ENCODE measurements around the gene B4GAT1.
A peak's percentile ranks its signal among the peaks of the same experiment; 100 is the strongest.

B4GAT1 gene

DNA sequence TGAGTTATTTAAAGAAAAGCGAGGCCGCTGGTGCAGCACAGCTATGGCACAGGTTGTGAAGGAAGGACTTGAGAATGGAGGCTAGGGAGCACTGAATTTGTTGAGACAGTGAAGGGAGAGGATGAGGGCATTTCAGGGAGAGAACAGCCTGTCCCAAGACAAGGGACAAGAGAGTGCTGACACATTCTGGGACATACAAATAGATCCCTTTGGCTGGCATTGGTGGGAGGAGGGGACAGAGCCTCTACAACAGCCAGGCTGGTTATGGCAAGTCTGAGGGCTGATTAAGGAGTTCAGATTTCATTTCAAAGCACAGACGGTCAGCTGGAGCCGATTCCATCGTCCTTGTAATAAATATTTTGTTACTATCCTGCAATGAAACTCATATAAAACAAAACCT is 25.8 kb upstream of the B4GAT1 start:
- peaks cover 13% of the 10 kb centered on the region for H3K79me1 ChIP-seq (ENCODE audit: low read depth, low read length)
- DNase-seq (ENCODE audit: low spot score): no peak

DNA sequence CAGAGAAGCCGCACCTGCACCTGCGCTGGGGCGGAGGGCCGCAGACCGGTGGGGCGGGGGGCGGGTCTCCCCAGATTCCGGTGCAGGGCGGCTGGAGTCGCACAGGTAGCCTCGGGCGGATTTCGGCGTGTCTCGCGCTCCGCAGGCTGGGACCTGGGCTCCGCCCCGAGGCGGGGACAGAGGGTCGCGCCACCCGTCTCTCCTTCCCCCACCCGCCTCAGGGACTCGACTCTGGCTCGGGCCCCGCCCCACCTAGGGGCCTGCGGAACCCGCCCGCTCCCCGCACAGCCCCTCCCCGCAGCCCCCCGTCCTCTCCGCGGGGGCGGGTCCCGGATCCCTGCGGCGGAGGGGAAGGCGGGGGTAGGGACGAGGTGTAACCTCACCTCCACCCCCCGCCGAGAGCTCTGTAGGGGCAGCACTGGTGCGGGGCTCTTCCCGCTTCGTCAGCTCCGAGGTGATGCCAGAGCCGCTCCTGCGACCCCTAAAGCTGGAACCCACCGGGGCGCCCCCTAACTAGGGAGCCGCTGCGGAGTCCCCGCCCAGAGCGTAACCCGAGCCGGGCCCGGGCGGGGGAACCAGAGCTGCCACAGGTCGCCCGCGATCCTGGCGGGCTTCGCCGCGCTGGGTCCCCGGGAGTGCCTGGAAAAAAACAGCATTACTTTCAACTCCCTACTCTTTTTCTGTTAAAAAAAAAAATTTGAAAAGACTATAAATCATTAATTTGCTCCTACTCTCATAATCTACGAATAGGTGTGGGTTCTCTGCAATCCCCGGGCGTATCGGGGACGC is 24.4 kb upstream of the B4GAT1 start, which contains the start of gene SLC29A2:
Gene SLC29A2, minus strand, starts transcription at position 134 of the 789 bp plus-strand sequence. CDS start 169 bp downstream, outside the sequence.
- H4K91ac ChIP-seq (ENCODE audit: low read depth, low read length, poor library complexity): no peak within 1 kb of the TSS
- peak within 1 kb of the TSS; percentile 72 for H3K4me2 ChIP-seq (ENCODE audit: insufficient read depth, low read length, poor library complexity, severe bottlenecking)
- peak within 1 kb of the TSS; percentile 66 for H3K23ac ChIP-seq (ENCODE audit: low read depth, low read length, poor library complexity)
- DNase-seq (ENCODE audit: low spot score): peak; percentile 90
- peak within 1 kb of the TSS; percentile 12 for H2AK5ac ChIP-seq (ENCODE audit: low read depth, low read length)
- peak within 1 kb of the TSS; percentile 95 for H2BK5ac ChIP-seq (ENCODE audit: low read length)
- H2AFZ ChIP-seq (ENCODE audit: low read length): peak within 1 kb of the TSS; percentile 99
- H3K9me3 ChIP-seq (replicated peaks in 1 of 2; ENCODE audit: control insufficient read depth in 2 of 2, insufficient read depth in 1 of 2, low read depth in 1 of 2, low read length in 2 of 2): no peaks in the 10 kb centered on the region
- H3K27me3 ChIP-seq (ENCODE audit: control insufficient read depth in 3 of 3, insufficient read depth in 3 of 3, low read depth in 1 of 3, low read length in 3 of 3): no peaks in the 10 kb centered on the region
- H3K36me3 ChIP-seq (replicated peaks in 1 of 2; ENCODE audit: control insufficient read depth in 2 of 2, insufficient read depth in 2 of 2, low read length in 2 of 2): peaks cover 0 to 29% of the 10 kb centered on the region in 2 donors
- no CpG with 5 or more reads among the region's 72 CpGs for WGBS, 2 donors (ENCODE audit: extremely low coverage in 2 of 2, insufficient read length in 2 of 2, insufficient replicate concordance in 1 of 2)
- peak within 1 kb of the TSS; percentile 66 to 83 for H3K4me3 ChIP-seq (ENCODE audit: low read length in 2 of 2)
- no peak within 1 kb of the TSS for H2BK12ac ChIP-seq (ENCODE audit: low read length)
- no peak within 1 kb of the TSS for H3K4ac ChIP-seq (ENCODE audit: low read length)
- H2BK15ac ChIP-seq (ENCODE audit: low read length): peak within 1 kb of the TSS; percentile 40
- peak within 1 kb of the TSS; percentile 91 for H3K9ac ChIP-seq (ENCODE audit: low read depth, low read length, poor library complexity)
- no peak within 1 kb of the TSS for H4K8ac ChIP-seq (ENCODE audit: low read depth, low read length)
- peaks cover 10 to 18% of the 10 kb centered on the region in 2 donors for H3K4me1 ChIP-seq (ENCODE audit: control insufficient read depth in 2 of 2, insufficient read depth in 1 of 2, low read depth in 1 of 2, low read length in 2 of 2)
- H3K79me1 ChIP-seq (ENCODE audit: low read depth, low read length): peaks cover 13% of the 10 kb centered on the region
- H2BK120ac ChIP-seq (ENCODE audit: low read depth, low read length): peak within 1 kb of the TSS; percentile 69
- H3K27ac ChIP-seq (replicated peaks; ENCODE audit: low read length): peak within 1 kb of the TSS; percentile 92
- peak within 1 kb of the TSS; percentile 95 for H3K14ac ChIP-seq (ENCODE audit: low read length)
- peak within 1 kb of the TSS; percentile 99 for H3K18ac ChIP-seq (ENCODE audit: low read length)

More for the DNA sequence above, 25.8 kb upstream of the B4GAT1 start:
- Histone ChIP-seq H3K4me3 (ENCODE audit: low read length in 2 of 2) (no peak overlapping the region), H2AFZ (ENCODE audit: low read length) (no peak overlapping the region), H2BK15ac (ENCODE audit: low read length) (no peak overlapping the region), H2BK12ac (ENCODE audit: low read length) (no peak overlapping the region), H3K4ac (ENCODE audit: low read length) (no peak overlapping the region), H3K27me3 (ENCODE audit: control insufficient read depth in 3 of 3, insufficient read depth in 3 of 3, low read depth in 1 of 3, low read length in 3 of 3) (no peaks in the 10 kb centered on the region), H2BK120ac (ENCODE audit: low read depth, low read length) (no peak overlapping the region), H3K18ac (ENCODE audit: low read length) (no peak overlapping the region), H3K4me1 (ENCODE audit: control insufficient read depth in 2 of 2, insufficient read depth in 1 of 2, low read depth in 1 of 2, low read length in 2 of 2) (peaks cover 10 to 18% of the 10 kb centered on the region in 2 donors), H3K9me3 (replicated peaks in 1 of 2; ENCODE audit: control insufficient read depth in 2 of 2, insufficient read depth in 1 of 2, low read depth in 1 of 2, low read length in 2 of 2) (no peaks in the 10 kb centered on the region), H2AK5ac (ENCODE audit: low read depth, low read length) (no peak overlapping the region), H3K4me2 (ENCODE audit: insufficient read depth, low read length, poor library complexity, severe bottlenecking) (no peak overlapping the region), H2BK5ac (ENCODE audit: low read length) (no peak overlapping the region), H3K9ac (ENCODE audit: low read depth, low read length, poor library complexity) (no peak overlapping the region), H3K27ac (replicated peaks; ENCODE audit: low read length) (no peak overlapping the region), H3K14ac (ENCODE audit: low read length) (no peak overlapping the region), H4K91ac (ENCODE audit: low read depth, low read length, poor library complexity) (no peak overlapping the region), H4K8ac (ENCODE audit: low read depth, low read length) (no peak overlapping the region), H3K23ac (ENCODE audit: low read depth, low read length, poor library complexity) (no peak overlapping the region), H3K36me3 (replicated peaks in 1 of 2; ENCODE audit: control insufficient read depth in 2 of 2, insufficient read depth in 2 of 2, low read length in 2 of 2) (peaks cover 0 to 15% of the 10 kb centered on the region in 2 donors)
- no CpG with 5 or more reads among the region's 5 CpGs for WGBS, 2 donors (ENCODE audit: extremely low coverage in 2 of 2, insufficient read length in 2 of 2, insufficient replicate concordance in 1 of 2)

DNA sequence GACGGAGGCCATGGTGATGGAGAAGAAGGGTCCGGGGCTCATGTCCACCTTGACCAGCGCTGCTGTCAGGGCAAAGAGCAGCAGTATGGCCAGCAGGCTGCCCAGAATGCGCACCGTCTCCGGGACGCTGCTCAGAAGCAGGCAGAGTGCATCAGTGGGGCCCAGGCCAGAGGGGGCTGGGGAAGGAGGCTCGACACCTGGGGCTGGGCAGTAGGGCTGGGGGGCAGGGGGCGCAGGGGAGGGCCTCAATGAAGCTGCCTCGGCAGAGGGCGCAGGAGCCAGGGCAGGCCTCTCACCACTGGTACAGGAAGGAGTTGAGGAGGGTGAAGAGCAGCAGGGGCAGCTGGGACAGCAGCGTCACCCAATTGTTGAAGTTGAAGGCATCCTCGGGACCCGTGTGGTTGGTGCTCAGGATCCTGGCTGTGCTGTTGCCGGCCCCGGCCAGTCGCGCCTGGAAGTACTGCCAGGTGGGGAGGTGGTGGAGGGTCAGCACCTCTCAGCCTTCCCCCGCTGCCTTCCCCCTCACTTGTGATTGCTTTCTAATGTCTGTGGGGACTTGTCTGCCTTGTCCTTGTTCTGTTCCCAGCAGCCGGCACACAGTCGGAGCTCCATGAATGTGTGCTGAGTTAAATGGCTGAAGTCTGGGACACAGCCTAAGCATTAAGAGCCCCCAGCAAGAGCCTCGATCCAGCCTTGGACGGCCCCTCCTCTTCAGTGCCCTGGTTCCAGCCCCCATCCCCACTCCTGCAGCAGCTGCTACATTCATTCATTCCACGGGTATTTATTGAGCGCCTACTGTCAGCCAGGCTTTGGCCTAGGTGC is 21.9 kb upstream of the B4GAT1 start:
- H3K4me3 ChIP-seq (ENCODE audit: low read length in 2 of 2): peak overlapping the region in 1 of 2 donors; percentile 13
- no peak overlapping the region for H3K14ac ChIP-seq (ENCODE audit: low read length)
- no peak overlapping the region for H2BK5ac ChIP-seq (ENCODE audit: low read length)
- H2AFZ ChIP-seq (ENCODE audit: low read length): no peak overlapping the region
- no CpG with 5 or more reads among the region's 25 CpGs for WGBS, 2 donors (ENCODE audit: extremely low coverage in 2 of 2, insufficient read length in 2 of 2, insufficient replicate concordance in 1 of 2)
- H4K8ac ChIP-seq (ENCODE audit: low read depth, low read length): no peak overlapping the region
- peaks cover 13% of the 10 kb centered on the region for H3K79me1 ChIP-seq (ENCODE audit: low read depth, low read length)
- peak overlapping the region; percentile 25 for H3K9ac ChIP-seq (ENCODE audit: low read depth, low read length, poor library complexity)
- no peak overlapping the region for H2BK15ac ChIP-seq (ENCODE audit: low read length)
- H3K4me2 ChIP-seq (ENCODE audit: insufficient read depth, low read length, poor library complexity, severe bottlenecking): peak overlapping the region; percentile 54
- H3K23ac ChIP-seq (ENCODE audit: low read depth, low read length, poor library complexity): peak overlapping the region; percentile 60
- no peak overlapping the region for H3K4ac ChIP-seq (ENCODE audit: low read length)
- DNase-seq (ENCODE audit: low spot score): no peak
- no peaks in the 10 kb centered on the region for H3K27me3 ChIP-seq (ENCODE audit: control insufficient read depth in 3 of 3, insufficient read depth in 3 of 3, low read depth in 1 of 3, low read length in 3 of 3)
- no peak overlapping the region for H2BK12ac ChIP-seq (ENCODE audit: low read length)
- no peak overlapping the region for H4K91ac ChIP-seq (ENCODE audit: low read depth, low read length, poor library complexity)
- no peaks in the 10 kb centered on the region for H3K9me3 ChIP-seq (replicated peaks in 1 of 2; ENCODE audit: control insufficient read depth in 2 of 2, insufficient read depth in 1 of 2, low read depth in 1 of 2, low read length in 2 of 2)
- no peak overlapping the region for H3K27ac ChIP-seq (replicated peaks; ENCODE audit: low read length)
- peaks cover 0 to 44% of the 10 kb centered on the region in 2 donors for H3K36me3 ChIP-seq (replicated peaks in 1 of 2; ENCODE audit: control insufficient read depth in 2 of 2, insufficient read depth in 2 of 2, low read length in 2 of 2)
- H3K18ac ChIP-seq (ENCODE audit: low read length): no peak overlapping the region
- H2BK120ac ChIP-seq (ENCODE audit: low read depth, low read length): peak overlapping the region; percentile 37
- H2AK5ac ChIP-seq (ENCODE audit: low read depth, low read length): no peak overlapping the region
- H3K4me1 ChIP-seq (ENCODE audit: control insufficient read depth in 2 of 2, insufficient read depth in 1 of 2, low read depth in 1 of 2, low read length in 2 of 2): peaks cover 10 to 18% of the 10 kb centered on the region in 2 donors

DNA sequence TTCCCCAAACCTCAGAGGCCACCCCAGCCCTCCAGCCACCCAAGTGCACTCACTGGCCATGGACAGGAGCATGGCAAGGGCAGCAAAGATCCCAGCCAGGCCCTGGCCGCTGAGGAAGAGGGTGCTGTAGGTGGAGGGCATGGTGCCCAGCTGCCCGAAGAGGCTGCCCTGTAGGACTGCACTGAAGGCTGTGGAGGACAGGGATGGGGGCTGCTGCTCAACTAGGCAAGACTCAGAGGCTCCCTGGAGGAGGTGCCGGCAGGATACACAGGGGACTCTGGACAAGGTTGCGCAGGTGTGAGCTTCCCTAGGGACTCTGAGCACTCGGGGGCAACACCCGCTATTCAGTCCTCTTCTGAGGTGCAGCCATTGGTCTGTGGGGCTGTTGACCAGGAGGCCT is 21.1 kb upstream of the B4GAT1 start:
- peaks cover 10 to 16% of the 10 kb centered on the region in 2 donors for H3K4me1 ChIP-seq (ENCODE audit: control insufficient read depth in 2 of 2, insufficient read depth in 1 of 2, low read depth in 1 of 2, low read length in 2 of 2)
- no peak overlapping the region for H3K4me3 ChIP-seq (ENCODE audit: low read length in 2 of 2)
- no peak overlapping the region for H4K91ac ChIP-seq (ENCODE audit: low read depth, low read length, poor library complexity)
- no CpG with 5 or more reads among the region's 6 CpGs for WGBS, 2 donors (ENCODE audit: extremely low coverage in 2 of 2, insufficient read length in 2 of 2, insufficient replicate concordance in 1 of 2)
- no peak overlapping the region for H3K4ac ChIP-seq (ENCODE audit: low read length)
- no peaks in the 10 kb centered on the region for H3K9me3 ChIP-seq (replicated peaks in 1 of 2; ENCODE audit: control insufficient read depth in 2 of 2, insufficient read depth in 1 of 2, low read depth in 1 of 2, low read length in 2 of 2)
- H4K8ac ChIP-seq (ENCODE audit: low read depth, low read length): no peak overlapping the region
- DNase-seq (ENCODE audit: low spot score): no peak
- H2BK120ac ChIP-seq (ENCODE audit: low read depth, low read length): no peak overlapping the region
- no peak overlapping the region for H3K27ac ChIP-seq (replicated peaks; ENCODE audit: low read length)
- H3K18ac ChIP-seq (ENCODE audit: low read length): no peak overlapping the region
- H3K14ac ChIP-seq (ENCODE audit: low read length): no peak overlapping the region
- peak overlapping the region; percentile 60 for H3K23ac ChIP-seq (ENCODE audit: low read depth, low read length, poor library complexity)
- peaks cover 0 to 44% of the 10 kb centered on the region in 2 donors for H3K36me3 ChIP-seq (replicated peaks in 1 of 2; ENCODE audit: control insufficient read depth in 2 of 2, insufficient read depth in 2 of 2, low read length in 2 of 2)
- no peak overlapping the region for H2BK5ac ChIP-seq (ENCODE audit: low read length)
- no peak overlapping the region for H2AFZ ChIP-seq (ENCODE audit: low read length)
- no peak overlapping the region for H2BK12ac ChIP-seq (ENCODE audit: low read length)
- H2AK5ac ChIP-seq (ENCODE audit: low read depth, low read length): no peak overlapping the region
- H2BK15ac ChIP-seq (ENCODE audit: low read length): no peak overlapping the region
- no peak overlapping the region for H3K4me2 ChIP-seq (ENCODE audit: insufficient read depth, low read length, poor library complexity, severe bottlenecking)
- peaks cover 13% of the 10 kb centered on the region for H3K79me1 ChIP-seq (ENCODE audit: low read depth, low read length)
- no peaks in the 10 kb centered on the region for H3K27me3 ChIP-seq (ENCODE audit: control insufficient read depth in 3 of 3, insufficient read depth in 3 of 3, low read depth in 1 of 3, low read length in 3 of 3)
- H3K9ac ChIP-seq (ENCODE audit: low read depth, low read length, poor library complexity): no peak overlapping the region

Measured in neuronal stem cell (in vitro differentiated cells).